ENCODE data around the gene PUM1. TPM values are rescaled to one million over a fixed set of nuclear protein-coding genes. Genes with fewer than 3 reads are reported as not detected.

The PUM1 gene
- total and polyA plus RNA-seq, 2 of the 8 experiments (the other 6 are each of a cell fraction or from before 2014, with no cell fraction given) = 122 to 177 TPM

DNA sequence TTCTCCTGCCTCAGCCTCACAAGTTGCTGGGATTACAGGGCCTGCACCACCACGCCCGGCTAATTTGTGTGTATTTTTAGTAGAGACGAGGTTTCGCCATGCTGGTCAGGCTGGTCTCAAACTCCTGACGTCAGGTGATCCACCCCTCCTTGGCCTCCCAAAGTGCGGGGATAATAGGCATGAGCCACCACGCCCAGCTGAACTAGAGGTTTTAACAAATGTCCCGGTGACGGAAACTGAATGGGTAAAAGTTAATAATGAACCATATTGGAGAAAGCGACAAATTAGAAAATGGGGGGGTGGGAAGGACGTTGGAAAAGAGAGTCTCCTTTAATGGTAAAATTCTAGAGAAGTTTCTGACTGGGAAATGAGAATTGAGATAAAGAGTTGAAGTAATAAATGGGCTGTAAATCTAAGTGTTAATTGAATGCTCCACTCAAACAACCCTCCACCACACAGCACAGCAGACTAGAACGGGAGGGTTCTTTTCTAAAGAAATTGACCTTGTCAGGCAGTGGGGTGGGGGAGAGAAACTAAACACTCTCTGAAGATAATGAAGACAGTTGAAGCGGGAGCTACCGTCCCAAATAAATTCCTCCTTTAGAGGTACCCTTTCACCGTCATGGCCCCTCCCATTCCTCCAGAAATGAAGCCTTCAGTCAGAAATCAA lies 46.9 kb upstream of the PUM1 start:
- DNase-seq (ENCODE audit: low read depth in 1 of 2, low spot score in 2 of 2) = no peak
- no peaks in the 10 kb centered on the region for H3K36me3 ChIP-seq (ENCODE audit: control insufficient read depth in 2 of 4, insufficient read depth in 4 of 4, low read length in 3 of 4)
- CTCF ChIA-PET (ENCODE audit: partially characterized antibody) = interaction anchor here (0.6 kb wide), 1 partner anchor 1914 kb away, joined by 3 read pairs; no protein-coding TSS in a partner anchor
- H2BK5ac ChIP-seq (ENCODE audit: low read depth, low read length) = no peak overlapping the region
- no peak overlapping the region for H3K4ac ChIP-seq (replicated peaks; ENCODE audit: insufficient read length, low read depth, low read length)
- WGBS, 2 experiments (ENCODE audit: extremely low coverage in 1 of 2, insufficient coverage in 1 of 2, insufficient read length in 1 of 2, insufficient replicate concordance in 2 of 2, low coverage in 1 of 2, low lambda C conversion rate in 2 of 2, missing lambda C conversion rate in 1 of 2) = 84 to 100% methylated on average over 2 to 15 of the region's 15 CpGs
- no peaks in the 10 kb centered on the region for H3K9me3 ChIP-seq (ENCODE audit: insufficient read depth in 2 of 2, low read depth in 1 of 2, low read length in 1 of 2)
- peaks cover 0 to 3% (median 0%) of the 10 kb centered on the region in 4 experiments; a peak in 2 of 7 replicates for H3K4me1 ChIP-seq (replicated peaks in 1 of 4; ENCODE audit: control insufficient read depth in 3 of 4, insufficient read depth in 4 of 4, low read length in 3 of 4)
- no peak overlapping the region for H2BK15ac ChIP-seq (ENCODE audit: low read length)
- no peaks in the 10 kb centered on the region for H3K79me2 ChIP-seq (ENCODE audit: control insufficient read depth in 1 of 2, insufficient read depth in 2 of 2, low read length in 2 of 2)
- no peak overlapping the region for H2BK12ac ChIP-seq (ENCODE audit: low read depth, low read length)
- H3K9ac ChIP-seq (replicated peaks in 1 of 4; ENCODE audit: extremely low read depth in 1 of 4, low read depth in 3 of 4, low read length in 3 of 4) = no peak overlapping the region
- no peak overlapping the region for H3K14ac ChIP-seq (ENCODE audit: insufficient read length)
- no peaks in the 10 kb centered on the region for H4K20me1 ChIP-seq (replicated peaks in 1 of 2; ENCODE audit: control insufficient read depth in 1 of 2, insufficient read depth in 2 of 2, low read length in 2 of 2)
- no peaks in the 10 kb centered on the region for H3K27me3 ChIP-seq (replicated peaks in 1 of 4; ENCODE audit: control insufficient read depth in 3 of 4, extremely low read depth in 1 of 4, insufficient read depth in 3 of 4, low read length in 3 of 4)
- no peak for FAIRE-seq
- H2AK5ac ChIP-seq (ENCODE audit: low read depth, low read length) = no peak overlapping the region
- no peaks in the 10 kb centered on the region for H3K23me2 ChIP-seq (ENCODE audit: low read depth, low read length)
- no peak overlapping the region for H4K8ac ChIP-seq (ENCODE audit: extremely low read depth, insufficient read depth, low read length)
- H2AFZ ChIP-seq (ENCODE audit: low read length) = no peak overlapping the region
- no peak overlapping the region for H3K4me2 ChIP-seq (ENCODE audit: insufficient read depth in 1 of 2, low read depth in 2 of 2, low read length in 2 of 2)
- no peak overlapping the region for H4K5ac ChIP-seq (ENCODE audit: insufficient read length, low read depth, low read length)
- no peak overlapping the region for H3K4me3 ChIP-seq (ENCODE audit: extremely low read depth in 1 of 4, insufficient read depth in 2 of 4, low read depth in 3 of 4, low read length in 4 of 4)
- no peak overlapping the region for H4K91ac ChIP-seq (replicated peaks; ENCODE audit: insufficient read length, low read length)
- no peaks in the 10 kb centered on the region for H3K79me1 ChIP-seq (ENCODE audit: low read depth, low read length)
- POLR2A ChIA-PET (ENCODE audit: partially characterized antibody) = interaction anchor here (0.7 to 1.2 kb wide), 3 partner anchors 9 to 42 kb away, joined by 3 to 4 read pairs (median 3); no protein-coding TSS in a partner anchor
- no peak overlapping the region for H3K27ac ChIP-seq (ENCODE audit: low read depth, low read length)
- no peak overlapping the region for H2BK120ac ChIP-seq (replicated peaks; ENCODE audit: low read depth, low read length)
- no peak overlapping the region for H3K56ac ChIP-seq (replicated peaks; ENCODE audit: insufficient read length, low read depth, low read length)
- no peak overlapping the region for H3K23ac ChIP-seq (ENCODE audit: insufficient read length)
- H3K18ac ChIP-seq (ENCODE audit: extremely low read depth, low read length) = no peak overlapping the region
- peak overlapping the region; percentile 43; the same call in 1 of the 2 replicates for H2BK20ac ChIP-seq (ENCODE audit: low read length)
- TF ChIP-seq TCF12 (IDR thresholded peaks at IDR 0.05; ENCODE audit: low read depth, low read length) (no peak), PHF8 (conservative IDR thresholded peaks at IDR 0.05; ENCODE audit: low read depth, low read length) (no peak), EP300 (IDR thresholded peaks at IDR 0.05; ENCODE audit: borderline replicate concordance in 1 of 2, low read depth in 2 of 2, low read length in 2 of 2) (no peak), TBP (IDR thresholded peaks at IDR 0.05; ENCODE audit: low read depth, low read length) (no peak), SIRT6 (IDR thresholded peaks at IDR 0.05; ENCODE audit: low read length) (no peak), SIX5 (IDR thresholded peaks at IDR 0.05; ENCODE audit: low read depth, low read length) (no peak), MAFK (IDR thresholded peaks at IDR 0.05; ENCODE audit: low read depth, low read length) (no peak), CTBP2 (IDR thresholded peaks at IDR 0.05; ENCODE audit: borderline replicate concordance, insufficient read depth, insufficient read length, low read length) (no peak), SP2 (IDR thresholded peaks at IDR 0.05; ENCODE audit: low read length) (no peak), CBX8 (IDR thresholded peaks at IDR 0.05; ENCODE audit: borderline replicate concordance, low read depth, low read length) (no peak), CHD2 (IDR thresholded peaks at IDR 0.05; ENCODE audit: low read length) (no peak), ASH2L (IDR thresholded peaks at IDR 0.05; ENCODE audit: low read length) (no peak), POU5F1 (IDR thresholded peaks at IDR 0.05; ENCODE audit: low read depth, low read length) (no peak)

Measured in H1 (cell line).